ENCODE measurements around the gene BTBD1.

BTBD1 gene

GRCh38 chr15:83066734-83067637 lies at the start of gene BTBD1:
Gene BTBD1, minus strand, starts transcription at chr15:83067252. Its CDS starts 101 bp downstream, at chr15:83067151.
- peak; percentile 99 for DNase-seq (ENCODE audit: low spot score)

GRCh38 chr15:83115831-83116565 lies 48.9 kb upstream of the BTBD1 start:
- no peak for DNase-seq (ENCODE audit: low spot score)

- DNase-seq (ENCODE audit: low spot score) = no peak
Measured at GRCh38 chr15:83115410-83115809, 48.4 kb upstream of the BTBD1 start.

- DNase-seq (ENCODE audit: low spot score) = no peak
Measured at GRCh38 chr15:83114856-83115255, 47.8 kb upstream of the BTBD1 start.

- no peak for DNase-seq (ENCODE audit: low spot score)
Measured at GRCh38 chr15:83113881-83114674, 47.0 kb upstream of the BTBD1 start.

GRCh38 chr15:83112956-83113299 lies 45.9 kb upstream of the BTBD1 start:
- no peak for DNase-seq (ENCODE audit: low spot score)

- no peak for DNase-seq (ENCODE audit: low spot score)
Measured at GRCh38 chr15:83112233-83112955, 45.3 kb upstream of the BTBD1 start.

GRCh38 chr15:83111149-83111548 lies 44.1 kb upstream of the BTBD1 start:
- DNase-seq (ENCODE audit: low spot score) = no peak

- no peak for DNase-seq (ENCODE audit: low spot score)
Measured at GRCh38 chr15:83110381-83110780, 43.3 kb upstream of the BTBD1 start.

GRCh38 chr15:83109532-83109931 lies 42.5 kb upstream of the BTBD1 start:
- DNase-seq (ENCODE audit: low spot score) = no peak

- DNase-seq (ENCODE audit: low spot score) = no peak
Measured at GRCh38 chr15:83108266-83109219, 41.5 kb upstream of the BTBD1 start.

- no peak for DNase-seq (ENCODE audit: low spot score)
Measured at GRCh38 chr15:83107841-83108181, 40.8 kb upstream of the BTBD1 start.

- DNase-seq (ENCODE audit: low spot score) = no peak
Measured at GRCh38 chr15:83106994-83107840, 40.2 kb upstream of the BTBD1 start, which contains the start of gene TM6SF1. Gene TM6SF1, plus strand, starts transcription at chr15:83107645. Its CDS starts 36 bp downstream, at chr15:83107681.

GRCh38 chr15:83105440-83105839 lies 38.4 kb upstream of the BTBD1 start:
- no peak for DNase-seq (ENCODE audit: low spot score)

GRCh38 chr15:83104141-83104540 lies 37.1 kb upstream of the BTBD1 start:
- no peak for DNase-seq (ENCODE audit: low spot score)

- no peak for DNase-seq (ENCODE audit: low spot score)
Measured at GRCh38 chr15:83102346-83102745, 35.3 kb upstream of the BTBD1 start.

- DNase-seq (ENCODE audit: low spot score) = no peak
Measured at GRCh38 chr15:83100097-83100646, 33.1 kb upstream of the BTBD1 start.

- no peak for DNase-seq (ENCODE audit: low spot score)
Measured at GRCh38 chr15:83099290-83099689, 32.2 kb upstream of the BTBD1 start.

- DNase-seq (ENCODE audit: low spot score) = no peak
Measured at GRCh38 chr15:83098079-83098478, 31.0 kb upstream of the BTBD1 start.

Measured in AG08395 (cell line).